ENCODE measurements around the gene STING1.

DNA sequence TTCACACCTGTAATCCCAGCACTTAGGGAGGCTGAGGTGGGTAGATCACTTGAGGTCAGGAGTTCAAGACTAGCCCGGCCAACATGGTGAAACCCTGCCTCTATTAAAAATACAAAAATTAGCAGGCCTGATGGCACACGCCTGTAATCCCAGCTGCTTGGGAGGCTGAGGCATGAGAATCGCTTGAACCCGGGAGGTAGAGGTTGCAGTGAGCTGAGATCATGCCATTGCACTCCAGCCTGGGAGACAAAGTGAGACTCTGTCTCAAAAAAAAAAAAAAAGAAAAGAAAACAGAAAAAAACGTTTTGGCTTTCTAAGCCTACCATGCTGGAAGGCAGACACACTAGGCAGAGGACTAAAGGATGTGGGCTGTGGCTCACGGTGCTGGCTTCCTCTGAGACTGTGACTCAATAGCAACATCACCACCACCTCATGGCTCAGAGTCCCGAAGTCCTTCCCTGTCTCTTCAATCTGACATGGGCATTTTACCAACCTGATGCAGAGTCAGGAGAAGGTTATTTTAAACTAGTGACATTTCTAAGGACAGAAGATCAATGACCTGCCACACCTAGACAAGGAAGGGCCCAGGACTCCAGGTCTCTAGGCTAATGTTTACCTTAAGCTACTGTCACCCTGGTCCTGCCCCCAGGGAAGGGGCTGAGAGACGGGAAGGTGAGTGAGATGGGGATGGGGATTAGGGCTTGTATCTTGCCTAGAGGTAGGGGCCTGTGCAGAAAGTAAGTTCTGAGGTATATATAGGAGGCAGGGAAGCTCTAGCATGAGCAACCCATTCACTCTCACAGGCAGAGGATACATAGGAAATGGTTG lies 23.8 kb downstream of the STING1 start:
- TF ChIP-seq POLR2AphosphoS5 (IDR thresholded peaks at IDR 0.05; ENCODE audit: borderline replicate concordance, low read depth, low read length) (no peak), EZH2 (IDR thresholded peaks at IDR 0.05) (no peak), FOXP2 (optimal IDR thresholded peaks at IDR 0.05; ENCODE audit: control extremely low read depth, extremely low read length, insufficient read depth) (no peak)

Data from SK-N-MC (cell line).